Muscle layer of duodenum (tissue), 2 donors: ENCODE results near the gene SPTY2D1.
"Not testable (repeated sequence)": the region's sequence is repeated elsewhere in the genome, so short reads cannot be mapped to it uniquely, and the experiment has no call there.

Experiments
- H3K27ac ChIP-seq: one replicate; pipeline ENCODE4 v1.7.0; 2013; ENCODE audit warnings: mild to moderate bottlenecking, low read length
- H3K27me3 ChIP-seq: one replicate; pipeline ENCODE4 v1.7.0; 2013; ENCODE audit warnings: low read depth, mild to moderate bottlenecking, control low read depth, low read length
- H3K36me3 ChIP-seq, 2 donors: one replicate each; pipeline ENCODE4 v1.7.0; 2013; ENCODE audit warnings: low read length in 2 of 2, control low read depth in 1 of 2, mild to moderate bottlenecking in 1 of 2; ENCODE audit not compliant: insufficient read depth in 2 of 2, control insufficient read depth in 1 of 2
- H3K4me1 ChIP-seq, 2 donors: one replicate each; pipeline ENCODE4 v1.7.0; 2013; ENCODE audit warnings: low read length in 2 of 2, mild to moderate bottlenecking in 2 of 2, control low read depth in 1 of 2, moderate library complexity in 1 of 2; ENCODE audit not compliant: insufficient read depth in 2 of 2, control insufficient read depth in 1 of 2
- H3K4me3 ChIP-seq, 2 donors: one replicate each; pipeline ENCODE4 v1.7.0; 2013; ENCODE audit warnings: low read length in 2 of 2, low read depth in 1 of 2, mild to moderate bottlenecking in 1 of 2
- H3K9me3 ChIP-seq, 2 donors: one replicate each; pipeline ENCODE4 v1.7.0; 2013; ENCODE audit warnings: low read length in 2 of 2, control low read depth in 1 of 2, mild to moderate bottlenecking in 1 of 2; ENCODE audit not compliant: control insufficient read depth in 1 of 2
- donor health status: healthy.

Gene SPTY2D1, protein sequence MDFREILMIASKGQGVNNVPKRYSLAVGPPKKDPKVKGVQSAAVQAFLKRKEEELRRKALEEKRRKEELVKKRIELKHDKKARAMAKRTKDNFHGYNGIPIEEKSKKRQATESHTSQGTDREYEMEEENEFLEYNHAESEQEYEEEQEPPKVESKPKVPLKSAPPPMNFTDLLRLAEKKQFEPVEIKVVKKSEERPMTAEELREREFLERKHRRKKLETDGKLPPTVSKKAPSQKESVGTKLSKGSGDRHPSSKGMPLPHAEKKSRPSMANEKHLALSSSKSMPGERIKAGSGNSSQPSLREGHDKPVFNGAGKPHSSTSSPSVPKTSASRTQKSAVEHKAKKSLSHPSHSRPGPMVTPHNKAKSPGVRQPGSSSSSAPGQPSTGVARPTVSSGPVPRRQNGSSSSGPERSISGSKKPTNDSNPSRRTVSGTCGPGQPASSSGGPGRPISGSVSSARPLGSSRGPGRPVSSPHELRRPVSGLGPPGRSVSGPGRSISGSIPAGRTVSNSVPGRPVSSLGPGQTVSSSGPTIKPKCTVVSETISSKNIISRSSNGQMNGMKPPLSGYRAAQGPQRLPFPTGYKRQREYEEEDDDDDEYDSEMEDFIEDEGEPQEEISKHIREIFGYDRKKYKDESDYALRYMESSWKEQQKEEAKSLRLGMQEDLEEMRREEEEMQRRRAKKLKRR

DNA sequence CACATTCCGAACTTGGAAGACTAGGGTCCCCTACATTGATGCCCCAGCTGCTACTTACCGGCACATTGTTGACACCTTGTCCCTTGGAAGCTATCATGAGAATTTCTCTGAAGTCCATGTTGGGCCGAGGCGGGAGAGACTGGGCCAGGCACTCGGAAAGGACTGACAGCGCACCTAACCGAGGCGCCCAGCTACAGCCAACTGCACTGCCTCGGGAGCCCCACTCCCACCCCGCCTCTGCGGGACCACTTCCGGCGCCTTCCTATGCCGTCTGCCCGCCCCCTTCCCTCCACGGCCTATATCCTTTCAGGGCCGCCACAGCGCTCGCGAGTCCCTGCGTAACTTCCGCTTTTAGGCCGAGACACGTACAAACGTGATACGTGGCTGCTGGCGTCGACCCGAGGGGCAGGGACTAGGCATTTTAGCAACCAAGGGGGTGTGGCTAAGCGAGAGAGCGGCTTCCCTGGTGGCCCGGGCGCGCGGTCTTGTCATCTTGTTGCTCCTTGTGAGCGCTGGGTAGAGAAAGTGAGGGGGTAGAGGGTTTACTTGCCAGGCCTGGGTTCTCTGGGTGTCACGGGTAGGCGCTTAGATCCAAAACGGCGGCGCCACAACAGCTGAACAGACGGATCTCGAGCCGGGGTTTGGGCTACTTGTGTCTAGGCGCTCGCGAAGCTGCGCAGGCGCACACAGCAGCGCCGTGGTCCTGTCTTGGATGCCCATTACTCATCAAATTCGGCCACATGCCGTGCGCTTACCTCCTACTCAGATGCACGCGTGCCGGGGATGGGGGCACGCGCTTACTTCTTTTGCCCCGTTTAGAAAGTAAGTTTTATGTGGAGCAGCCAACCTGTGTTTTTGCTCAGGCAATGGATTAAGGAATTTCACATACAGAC, at the start of gene SPTY2D1:
Gene SPTY2D1 (minus strand): TSS at position 203 of the 893 bp plus-strand sequence. CDS start 85 bp downstream, at position 118.
- Histone ChIP-seq H3K4me1 (peaks cover 10 to 14% of the 10 kb centered on the region in 2 donors), H3K36me3 (peaks cover 0 to 8% of the 10 kb centered on the region in 2 donors), H3K4me3 (peak within 1 kb of the TSS; percentile 89 to 97), H3K9me3 (no peaks in the 10 kb centered on the region), H3K27me3 (no peaks in the 10 kb centered on the region), H3K27ac (peak within 1 kb of the TSS; percentile 94)

- no peak overlapping the region for H3K27ac ChIP-seq
- H3K36me3 ChIP-seq = no peaks in the 10 kb centered on the region
- no peaks in the 10 kb centered on the region for H3K9me3 ChIP-seq
- no peaks in the 10 kb centered on the region for H3K27me3 ChIP-seq
- no peak overlapping the region for H3K4me3 ChIP-seq
- H3K4me1 ChIP-seq = no peaks in the 10 kb centered on the region
Observed at GRCh38 chr11:18682466-18682865, 48.3 kb upstream of the SPTY2D1 start.

GRCh38 chr11:18681949-18682348, 47.8 kb upstream of the SPTY2D1 start:
- H3K27ac ChIP-seq, H3K4me3 ChIP-seq, H3K9me3 ChIP-seq, H3K4me1 ChIP-seq, H3K27me3 ChIP-seq, H3K36me3 ChIP-seq: not testable (repeated sequence)

GRCh38 chr11:18677560-18677959, 43.4 kb upstream of the SPTY2D1 start:
- no peak overlapping the region for H3K27ac ChIP-seq
- H3K4me1 ChIP-seq = no peaks in the 10 kb centered on the region
- no peak overlapping the region for H3K4me3 ChIP-seq
- H3K27me3 ChIP-seq = no peaks in the 10 kb centered on the region
- no peaks in the 10 kb centered on the region for H3K9me3 ChIP-seq
- no peaks in the 10 kb centered on the region for H3K36me3 ChIP-seq

DNA sequence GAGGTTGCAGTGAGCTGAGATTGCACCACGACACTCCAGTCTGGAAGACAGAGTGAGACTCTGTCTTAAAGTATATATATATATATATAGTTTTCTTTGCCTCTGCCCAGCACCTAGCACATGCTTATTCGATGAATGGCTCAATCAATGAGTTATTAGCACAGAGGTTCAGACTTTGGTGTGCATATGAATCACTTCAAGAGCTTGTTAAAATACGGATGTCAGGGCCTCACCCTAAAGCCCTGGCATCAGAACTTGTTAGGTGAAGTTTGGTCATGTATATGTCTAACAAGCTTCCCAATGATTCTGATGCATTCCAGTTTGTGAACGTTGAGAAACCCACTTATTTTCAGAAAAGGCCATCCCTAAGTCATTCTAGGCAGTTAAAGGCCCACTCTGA, 42.7 kb upstream of the SPTY2D1 start:
- no peaks in the 10 kb centered on the region for H3K36me3 ChIP-seq
- no peaks in the 10 kb centered on the region for H3K27me3 ChIP-seq
- no peak overlapping the region for H3K27ac ChIP-seq
- H3K4me1 ChIP-seq = no peaks in the 10 kb centered on the region
- no peak overlapping the region for H3K4me3 ChIP-seq
- no peaks in the 10 kb centered on the region for H3K9me3 ChIP-seq

GRCh38 chr11:18672209-18672608, 38.1 kb upstream of the SPTY2D1 start:
- H3K9me3 ChIP-seq, H3K27me3 ChIP-seq, H3K4me1 ChIP-seq, H3K27ac ChIP-seq, H3K36me3 ChIP-seq, H3K4me3 ChIP-seq: not testable (repeated sequence)

GRCh38 chr11:18671246-18671645, 37.1 kb upstream of the SPTY2D1 start:
- Histone ChIP-seq H3K4me3 (no peak overlapping the region), H3K36me3 (no peaks in the 10 kb centered on the region), H3K27ac (no peak overlapping the region), H3K4me1 (no peaks in the 10 kb centered on the region), H3K9me3 (no peaks in the 10 kb centered on the region), H3K27me3 (no peaks in the 10 kb centered on the region)

DNA sequence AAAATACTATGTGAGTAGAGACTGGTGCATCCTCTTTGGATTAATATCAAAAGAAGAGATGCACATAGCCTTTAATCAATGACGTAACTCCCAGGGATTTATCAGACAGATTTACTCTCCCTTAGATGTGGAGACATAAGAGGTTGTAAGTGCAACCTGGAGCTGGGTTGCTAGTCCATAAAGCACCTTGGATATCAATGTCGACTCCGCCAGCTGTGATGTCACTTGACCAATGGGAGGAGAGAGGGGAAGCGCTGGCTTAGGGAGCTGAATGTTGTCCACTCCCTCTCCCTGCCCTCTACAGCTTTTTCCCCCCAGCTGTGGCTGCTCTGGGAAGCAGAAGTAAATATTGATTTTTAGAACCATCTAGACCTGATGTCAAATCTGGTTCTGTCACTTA, 35.6 kb upstream of the SPTY2D1 start:
- H3K4me3 ChIP-seq = no peak overlapping the region
- H3K9me3 ChIP-seq = no peaks in the 10 kb centered on the region
- H3K36me3 ChIP-seq = no peaks in the 10 kb centered on the region

DNA sequence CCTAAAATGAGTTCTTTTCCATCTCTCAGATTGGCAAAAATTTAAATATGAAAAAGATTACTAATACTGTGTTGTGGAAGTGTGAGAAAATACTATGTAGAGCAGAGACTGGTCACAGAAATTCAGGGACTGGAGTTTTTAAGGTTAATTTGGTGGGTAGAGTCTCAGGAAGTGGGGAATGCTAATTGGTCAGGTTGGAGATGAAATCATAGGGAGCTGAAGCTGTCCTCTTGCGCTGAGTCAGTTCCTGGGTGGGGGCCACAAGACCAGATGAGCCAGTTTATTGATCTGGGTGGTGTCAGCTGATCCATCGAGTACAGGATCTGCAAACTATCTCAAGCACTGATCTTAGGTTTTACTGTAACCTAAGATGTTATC, 35.1 kb upstream of the SPTY2D1 start:
- Histone ChIP-seq H3K9me3 (no peaks in the 10 kb centered on the region), H3K27ac (no peak overlapping the region), H3K4me3 (no peak overlapping the region), H3K4me1 (no peaks in the 10 kb centered on the region), H3K36me3 (no peaks in the 10 kb centered on the region), H3K27me3 (no peaks in the 10 kb centered on the region)

More for the DNA sequence above, 35.6 kb upstream of the SPTY2D1 start:
- Histone ChIP-seq H3K27me3 (no peaks in the 10 kb centered on the region), H3K4me1 (no peaks in the 10 kb centered on the region), H3K27ac (no peak overlapping the region)

DNA sequence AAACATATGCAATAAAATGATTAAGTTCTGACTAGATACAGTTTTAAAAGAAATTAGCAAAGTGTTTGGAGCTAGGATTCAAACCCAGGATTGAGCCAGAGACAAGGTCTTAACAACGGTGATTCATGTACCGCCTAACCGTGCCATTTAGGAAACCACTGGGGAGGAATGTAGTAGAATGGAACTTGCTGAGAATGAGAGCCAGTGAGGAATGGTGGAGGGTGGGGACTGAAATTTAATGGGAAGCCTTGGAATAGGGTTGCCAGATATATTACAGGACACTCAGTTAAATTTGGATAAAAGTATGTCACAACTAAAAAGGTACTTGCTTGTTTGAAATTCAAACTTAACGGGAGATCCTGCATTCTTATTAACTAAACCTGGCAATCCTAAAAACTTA, 34.0 kb upstream of the SPTY2D1 start:
- Histone ChIP-seq H3K4me1 (no peaks in the 10 kb centered on the region), H3K9me3 (no peaks in the 10 kb centered on the region), H3K27me3 (no peaks in the 10 kb centered on the region), H3K27ac (no peak overlapping the region), H3K36me3 (no peaks in the 10 kb centered on the region), H3K4me3 (no peak overlapping the region)

GRCh38 chr11:18665353-18665872, 31.3 kb upstream of the SPTY2D1 start:
- H3K4me3 ChIP-seq, H3K9me3 ChIP-seq, H3K4me1 ChIP-seq, H3K27me3 ChIP-seq, H3K36me3 ChIP-seq, H3K27ac ChIP-seq: not testable (repeated sequence)
